HG02981 (cell line): ENCODE results near the gene TRMU.

ENCODE experiments used
- ATAC-seq: cut with Tn5 transposase; IDR thresholded peaks from one replicate; pipeline ENCODE4 v1.9.1; 2021; ENCODE audit warnings: mild to moderate bottlenecking, moderate library complexity; ENCODE audit not compliant: unreplicated experiment

Gene TRMU, protein sequence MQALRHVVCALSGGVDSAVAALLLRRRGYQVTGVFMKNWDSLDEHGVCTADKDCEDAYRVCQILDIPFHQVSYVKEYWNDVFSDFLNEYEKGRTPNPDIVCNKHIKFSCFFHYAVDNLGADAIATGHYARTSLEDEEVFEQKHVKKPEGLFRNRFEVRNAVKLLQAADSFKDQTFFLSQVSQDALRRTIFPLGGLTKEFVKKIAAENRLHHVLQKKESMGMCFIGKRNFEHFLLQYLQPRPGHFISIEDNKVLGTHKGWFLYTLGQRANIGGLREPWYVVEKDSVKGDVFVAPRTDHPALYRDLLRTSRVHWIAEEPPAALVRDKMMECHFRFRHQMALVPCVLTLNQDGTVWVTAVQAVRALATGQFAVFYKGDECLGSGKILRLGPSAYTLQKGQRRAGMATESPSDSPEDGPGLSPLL

DNA sequence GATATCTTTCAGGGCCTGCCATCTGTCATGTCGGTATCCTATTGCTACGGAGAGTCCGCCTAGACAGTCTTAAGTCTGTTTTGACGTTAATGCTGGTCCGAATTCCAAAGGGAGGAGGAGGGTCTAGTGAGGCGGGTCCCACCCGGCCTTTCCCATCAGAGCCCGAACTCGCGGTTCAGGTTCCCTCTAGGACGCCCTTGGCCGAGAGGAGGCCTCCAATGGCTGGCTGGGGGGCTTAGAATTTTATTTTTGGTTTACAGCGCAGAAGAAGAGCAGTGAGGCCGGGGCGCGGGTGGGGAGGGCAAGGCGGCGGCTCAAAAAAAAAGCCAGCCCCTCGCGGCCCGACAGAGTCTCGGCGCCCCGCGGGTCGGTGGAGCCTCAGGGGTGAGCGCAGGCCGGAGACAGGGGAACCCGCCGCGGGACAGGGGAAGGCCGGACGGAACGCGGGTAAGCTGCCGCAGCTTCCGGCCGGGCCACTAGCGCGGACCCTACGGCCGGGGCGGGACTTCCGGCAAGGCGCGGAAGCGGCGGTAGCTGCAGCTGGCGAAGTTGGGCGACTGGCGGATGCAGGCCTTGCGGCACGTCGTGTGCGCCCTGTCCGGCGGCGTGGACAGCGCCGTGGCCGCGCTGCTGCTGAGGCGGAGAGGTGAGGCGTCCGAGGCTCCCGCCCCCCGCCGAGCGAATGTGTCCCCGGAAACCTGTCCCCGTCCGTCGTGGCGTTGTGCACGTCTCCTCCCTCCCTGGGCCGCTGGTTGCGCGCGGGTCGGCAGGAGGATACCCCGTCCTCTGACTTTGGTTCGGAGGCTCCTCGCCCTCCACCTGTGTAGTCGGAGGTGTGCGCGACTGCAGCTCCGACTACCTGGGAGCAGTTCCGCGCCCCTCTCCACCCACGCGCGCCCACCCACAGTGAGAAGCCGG is at the start of gene TRMU:
Gene TRMU (plus strand): TSS at position 514 of the 918 bp plus-strand sequence. CDS start 51 bp downstream, at position 565.
- ATAC-seq: peak; percentile 79

DNA sequence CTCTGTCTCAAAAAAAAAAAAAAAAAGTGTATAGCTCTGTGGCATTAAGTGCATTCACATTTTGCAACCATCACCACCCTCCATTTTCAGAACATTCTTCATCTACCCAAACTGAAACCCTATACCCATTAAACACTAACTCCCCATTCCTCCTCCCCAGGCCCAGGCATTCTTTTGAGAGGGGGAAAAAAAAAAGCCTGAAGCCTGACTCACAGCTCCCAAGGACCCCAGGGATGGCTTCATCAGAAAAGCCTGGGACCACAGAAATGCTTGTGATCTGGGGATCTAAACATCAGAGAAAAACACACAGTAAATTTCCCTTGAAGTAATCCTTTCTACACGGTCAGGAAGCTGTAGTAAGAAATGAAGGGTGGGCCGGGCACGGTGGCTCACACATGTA is 49.5 kb upstream of the TRMU start:
- no peak for ATAC-seq

DNA sequence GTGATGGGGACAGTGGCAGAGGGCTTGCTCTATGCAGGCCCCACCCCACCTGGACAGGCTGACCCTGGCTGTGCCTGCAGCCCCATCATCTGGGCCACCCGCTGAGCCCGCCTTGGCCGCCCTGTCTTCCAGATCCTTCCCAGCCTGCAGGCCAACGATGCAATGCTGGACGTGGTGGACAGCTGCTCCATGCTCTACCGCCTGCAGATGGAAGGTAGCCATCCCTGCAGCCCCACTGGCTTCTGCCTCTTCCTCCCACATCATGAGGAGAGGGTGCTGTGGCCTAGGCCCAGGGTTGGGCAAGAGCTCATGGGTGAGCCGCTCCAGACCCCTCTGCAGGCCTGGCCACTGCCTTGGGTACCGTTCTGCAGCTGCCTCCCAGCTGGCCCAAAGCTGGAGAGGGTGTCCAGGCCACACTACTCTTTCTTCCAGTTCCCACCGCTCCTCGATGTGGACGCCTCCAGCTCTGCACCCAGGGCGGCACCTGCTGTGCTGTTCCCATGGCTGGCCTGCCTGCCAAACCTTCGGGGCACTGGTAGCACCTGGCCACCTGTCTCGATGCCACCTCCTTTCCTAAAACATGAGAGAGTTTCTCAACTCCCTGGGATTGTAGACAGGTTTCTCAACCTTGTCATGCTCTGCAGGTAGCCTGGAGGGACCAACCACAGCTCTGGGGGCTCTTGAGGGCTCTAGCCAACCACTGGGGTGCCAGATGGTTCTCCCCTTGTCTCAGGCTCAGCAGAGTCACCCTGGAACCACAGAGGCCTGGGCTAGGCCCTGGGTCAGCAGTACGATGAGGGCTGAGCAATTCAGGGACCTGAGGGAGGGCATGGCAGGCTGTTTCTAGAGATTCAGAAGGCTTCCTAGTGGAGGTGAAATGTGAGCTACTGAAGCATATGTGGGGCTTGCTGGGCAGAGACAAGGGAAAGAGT is 48.3 kb upstream of the TRMU start:
- ATAC-seq: no peak

DNA sequence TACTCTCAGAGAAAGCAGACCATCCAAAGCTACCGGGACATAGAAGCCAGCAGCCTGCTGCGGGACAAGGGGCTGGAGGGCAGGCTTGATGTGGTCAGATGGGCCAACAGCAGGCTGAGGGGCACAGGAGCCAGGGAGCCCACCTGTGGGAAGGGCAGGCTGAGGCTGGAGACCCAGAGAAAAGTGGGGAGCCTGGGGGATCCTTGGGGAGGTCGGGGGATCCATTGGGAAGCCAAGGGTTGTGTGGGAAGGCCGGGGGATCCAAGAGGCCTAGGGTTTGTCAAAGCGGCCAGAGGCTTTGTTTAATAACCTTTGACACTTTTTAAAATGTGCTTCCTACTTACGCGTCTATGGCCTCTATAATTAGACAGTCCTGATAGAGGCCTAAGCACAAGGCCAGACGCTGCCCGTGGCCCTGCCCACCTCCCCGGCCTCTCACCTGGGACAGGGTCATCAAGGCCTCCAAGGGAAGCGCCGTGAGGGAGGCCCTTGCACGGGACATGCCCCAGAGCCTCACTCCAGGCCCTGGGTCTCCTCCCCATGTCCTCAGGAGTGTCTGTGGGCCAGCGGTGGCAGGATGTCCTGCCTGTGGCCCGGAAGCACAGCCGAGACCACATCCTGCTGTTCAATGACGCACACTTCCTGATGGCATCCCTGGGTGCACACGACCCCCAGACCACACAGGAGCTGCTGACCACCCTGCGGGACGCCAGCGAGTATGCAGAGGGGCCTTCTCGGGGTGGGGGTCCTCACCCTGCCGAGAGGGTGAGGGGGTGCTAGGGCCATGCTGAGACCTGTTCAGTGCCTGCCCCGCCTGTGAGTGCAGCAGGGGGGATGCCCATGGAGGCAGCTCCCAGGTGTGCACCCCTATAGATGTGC is 47.4 kb upstream of the TRMU start:
- ATAC-seq: peak; percentile 77

DNA sequence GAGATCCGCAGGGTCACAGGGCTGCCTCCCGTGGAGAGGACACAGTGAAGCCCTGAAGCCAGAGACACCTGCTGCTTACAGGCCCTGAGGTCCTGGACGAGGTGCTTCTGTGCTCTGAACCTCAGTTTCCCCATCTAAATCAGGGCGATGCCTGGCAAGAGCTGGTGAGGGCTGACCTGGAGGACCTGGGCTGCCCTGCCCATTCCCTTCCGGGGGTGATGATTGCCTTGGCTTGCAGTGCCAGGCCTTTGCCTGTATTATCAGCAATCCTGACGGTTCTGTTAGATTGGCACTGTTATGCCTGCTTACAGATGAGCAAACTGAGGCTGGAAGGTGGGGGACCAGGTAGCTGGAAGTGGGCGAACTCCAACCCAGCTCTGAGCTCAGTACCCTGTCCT is 46.7 kb upstream of the TRMU start:
- ATAC-seq: no peak

DNA sequence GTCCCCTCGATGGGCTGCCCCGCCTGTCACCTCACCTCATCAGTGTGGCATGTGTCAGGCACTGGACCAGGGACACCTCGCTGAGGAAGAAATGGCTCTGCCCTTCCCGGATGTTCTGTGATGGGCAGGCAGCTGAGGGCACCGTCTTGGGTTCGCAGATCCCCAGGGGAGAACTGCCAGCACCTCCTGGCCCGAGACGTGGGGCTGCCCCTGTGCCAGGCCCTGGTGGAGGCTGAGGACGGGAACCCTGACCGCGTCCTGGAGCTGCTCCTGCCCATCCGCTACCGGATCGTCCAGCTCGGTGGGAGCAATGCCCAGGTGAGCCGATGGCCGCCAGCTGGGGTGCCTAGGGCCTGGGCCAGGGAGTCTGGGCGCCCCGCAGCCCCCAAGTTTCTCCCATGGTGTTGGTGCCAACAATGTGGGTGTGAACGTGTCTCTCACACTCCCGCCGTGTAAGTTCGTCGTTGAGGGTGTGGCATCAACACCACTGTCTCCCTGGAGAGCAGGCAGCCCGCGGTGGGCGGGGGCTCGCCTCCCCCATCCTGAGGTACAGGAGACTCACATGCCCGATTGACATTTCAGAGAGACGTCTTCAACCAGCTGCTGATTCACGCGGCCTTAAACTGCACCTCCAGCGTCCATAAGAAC is 46.1 kb upstream of the TRMU start:
- ATAC-seq: no peak

DNA sequence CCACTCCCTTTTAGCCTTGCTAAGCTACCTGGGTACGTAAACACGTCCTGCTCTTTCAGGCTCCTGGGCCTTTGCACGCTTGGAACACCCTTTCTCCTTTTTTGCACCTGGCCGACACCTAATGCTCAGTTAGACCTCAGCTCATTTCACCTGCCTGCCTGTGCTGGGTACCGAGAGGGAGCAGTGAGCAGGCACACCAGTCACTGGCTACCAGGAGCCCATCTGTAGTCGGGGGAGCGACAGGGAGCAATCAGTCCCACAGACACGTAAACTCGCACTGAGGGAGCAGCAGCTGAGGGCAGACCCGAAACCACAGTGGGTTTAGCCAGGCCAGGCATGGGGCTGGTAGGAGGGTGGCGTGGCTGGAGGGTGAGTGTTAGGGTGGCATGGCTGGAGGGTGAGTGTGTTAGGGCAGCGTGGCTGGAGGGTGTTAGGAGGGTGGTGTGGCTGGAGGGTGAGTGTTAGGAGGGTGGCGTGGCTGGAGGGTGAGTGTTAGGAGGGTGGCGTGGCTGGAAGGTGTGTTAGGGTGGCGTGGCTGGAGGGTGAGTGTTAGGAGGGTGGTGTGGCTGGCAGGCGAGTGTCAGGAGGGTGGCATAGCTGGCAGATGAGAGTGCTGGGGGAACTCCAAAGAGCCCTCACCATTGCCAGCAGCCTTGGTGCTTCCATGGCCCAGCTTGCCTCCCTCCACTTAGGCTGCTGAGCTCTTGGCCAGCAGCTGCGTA is 45.2 kb upstream of the TRMU start:
- no peak for ATAC-seq

DNA sequence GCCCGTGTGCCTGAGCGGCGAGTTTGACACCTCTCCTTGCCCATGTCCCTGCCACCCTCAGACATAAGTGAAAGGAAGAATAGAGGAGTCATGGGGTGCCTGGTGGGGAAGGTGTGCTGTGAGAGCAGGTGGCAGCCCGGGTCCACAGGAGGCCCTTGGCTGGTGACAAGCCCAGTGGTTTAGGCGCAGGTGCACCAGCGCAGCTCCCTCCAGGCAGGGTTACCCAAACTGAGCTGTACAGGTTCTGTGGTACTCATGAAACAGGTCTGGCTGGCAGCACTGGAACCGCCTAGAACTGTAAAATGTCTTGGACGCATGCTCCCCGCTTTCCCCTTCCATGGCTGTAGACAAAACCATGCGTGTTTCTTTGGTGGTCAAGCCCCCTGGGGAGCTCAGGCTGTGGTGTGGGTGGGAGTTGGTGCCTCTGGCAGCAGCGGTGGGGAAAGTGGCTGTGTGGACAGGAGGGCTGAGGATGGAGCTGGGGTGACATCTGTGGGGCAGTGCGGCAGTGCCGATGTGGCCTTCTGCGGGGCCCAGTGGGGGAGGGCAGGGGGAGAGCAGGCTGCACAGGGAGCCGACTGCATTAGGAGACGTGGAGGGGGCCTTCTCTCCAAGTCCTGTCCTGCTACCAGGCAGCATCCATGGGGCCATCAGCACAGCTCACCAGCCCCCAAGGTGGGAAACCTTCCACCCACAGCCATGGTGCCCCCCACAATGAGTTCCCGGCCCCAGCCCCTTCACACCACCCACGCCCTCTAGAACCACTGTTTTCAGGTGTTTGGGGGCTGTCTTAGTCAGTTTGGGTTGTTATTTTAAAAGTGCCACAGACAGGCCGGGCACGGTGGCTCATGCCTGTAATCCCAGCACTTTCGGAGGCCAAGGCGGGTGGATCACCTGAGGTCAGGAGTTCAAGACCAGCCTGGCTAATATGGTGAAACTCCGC is 44.4 kb upstream of the TRMU start:
- no peak for ATAC-seq

DNA sequence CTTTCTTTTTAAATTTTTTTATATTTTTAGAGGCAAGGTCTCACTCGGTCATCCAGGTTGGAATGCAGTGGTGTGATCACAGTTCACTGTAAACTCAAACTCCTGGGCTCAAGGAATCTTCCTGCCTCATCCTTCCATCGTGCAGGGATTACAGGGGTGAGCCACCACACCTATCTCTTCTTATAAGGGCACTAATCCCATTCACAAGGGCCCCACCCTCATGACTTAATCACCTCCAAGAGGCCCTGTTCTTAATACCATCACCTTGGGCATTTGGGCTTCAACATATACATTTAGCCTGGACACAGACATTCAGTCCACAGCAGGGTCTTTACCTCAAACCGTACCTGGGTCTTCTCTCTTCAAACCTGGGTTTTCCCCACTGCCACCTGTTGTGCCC is 43.3 kb upstream of the TRMU start:
- ATAC-seq: no peak

DNA sequence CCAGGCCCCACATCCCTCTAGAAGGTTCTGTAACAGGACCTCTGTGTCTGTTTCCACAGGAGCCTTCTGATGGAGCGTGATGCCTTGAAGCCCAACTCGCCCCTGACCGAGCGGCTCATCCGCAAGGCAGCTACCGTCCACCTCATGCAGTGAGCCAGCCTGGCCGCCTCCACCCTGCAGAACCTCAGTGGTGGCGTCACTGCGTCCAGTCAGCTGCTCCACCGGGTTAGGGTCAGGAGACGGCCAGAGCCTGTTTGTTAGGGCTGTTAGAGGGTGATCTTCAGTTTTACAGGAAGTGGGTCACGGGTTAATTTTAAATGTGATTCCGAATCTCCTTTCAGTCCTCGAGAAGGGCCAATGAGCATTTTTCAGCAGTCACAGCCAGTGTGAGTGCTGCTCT is 42.8 kb upstream of the TRMU start:
- no peak for ATAC-seq

DNA sequence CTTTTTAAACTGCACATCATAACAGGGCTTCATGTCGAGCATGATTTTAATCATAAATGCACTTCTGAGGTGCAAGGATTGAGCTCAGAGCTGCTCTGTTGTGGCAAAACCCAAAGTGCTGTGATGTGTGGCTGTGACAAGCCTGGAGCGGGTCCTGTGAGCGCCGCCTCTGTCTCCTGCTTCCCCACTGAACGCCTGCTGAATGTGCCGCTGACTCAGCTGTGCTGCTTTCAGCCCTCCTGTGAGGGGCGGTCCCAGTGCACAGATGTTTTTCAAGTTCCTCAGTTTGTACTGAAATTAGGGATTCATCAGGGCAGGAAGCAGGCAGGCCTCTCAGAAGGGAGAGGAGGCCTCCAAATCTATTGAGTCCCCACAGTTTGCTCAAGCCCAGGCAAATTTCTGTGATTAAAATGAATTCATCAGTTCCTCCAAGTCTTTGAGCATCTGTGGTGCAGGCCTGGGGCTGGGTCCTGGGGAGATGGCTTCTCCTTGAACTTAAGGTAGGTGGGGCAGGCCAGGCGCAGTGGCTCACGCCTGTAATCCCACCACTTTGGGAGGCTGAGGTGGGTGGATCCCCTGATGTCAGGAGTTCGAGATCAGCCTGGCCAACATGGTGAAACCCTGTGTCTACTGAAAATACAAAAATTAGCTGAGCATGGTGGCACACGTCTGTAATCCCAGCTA is 41.8 kb upstream of the TRMU start:
- ATAC-seq: no peak

DNA sequence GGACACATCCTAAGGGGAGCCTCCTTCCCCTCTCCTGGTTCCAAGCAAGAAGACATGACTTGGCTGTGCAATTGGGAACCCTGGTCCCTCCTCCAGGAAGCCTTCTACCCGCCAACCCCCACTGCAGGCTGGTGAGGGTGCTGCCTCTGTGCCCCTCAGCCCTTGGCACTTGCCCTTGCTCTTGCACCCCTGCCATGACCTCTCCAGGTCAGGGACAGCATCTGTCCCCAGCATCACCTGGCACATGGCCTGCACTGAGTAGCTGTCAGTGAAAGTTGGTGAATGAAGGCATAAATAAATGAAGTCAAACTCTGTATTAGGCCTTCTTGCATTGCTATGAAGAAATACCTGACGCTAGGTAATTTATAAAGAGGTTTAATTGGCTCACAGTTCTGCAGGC is 40.7 kb upstream of the TRMU start:
- ATAC-seq: no peak

DNA sequence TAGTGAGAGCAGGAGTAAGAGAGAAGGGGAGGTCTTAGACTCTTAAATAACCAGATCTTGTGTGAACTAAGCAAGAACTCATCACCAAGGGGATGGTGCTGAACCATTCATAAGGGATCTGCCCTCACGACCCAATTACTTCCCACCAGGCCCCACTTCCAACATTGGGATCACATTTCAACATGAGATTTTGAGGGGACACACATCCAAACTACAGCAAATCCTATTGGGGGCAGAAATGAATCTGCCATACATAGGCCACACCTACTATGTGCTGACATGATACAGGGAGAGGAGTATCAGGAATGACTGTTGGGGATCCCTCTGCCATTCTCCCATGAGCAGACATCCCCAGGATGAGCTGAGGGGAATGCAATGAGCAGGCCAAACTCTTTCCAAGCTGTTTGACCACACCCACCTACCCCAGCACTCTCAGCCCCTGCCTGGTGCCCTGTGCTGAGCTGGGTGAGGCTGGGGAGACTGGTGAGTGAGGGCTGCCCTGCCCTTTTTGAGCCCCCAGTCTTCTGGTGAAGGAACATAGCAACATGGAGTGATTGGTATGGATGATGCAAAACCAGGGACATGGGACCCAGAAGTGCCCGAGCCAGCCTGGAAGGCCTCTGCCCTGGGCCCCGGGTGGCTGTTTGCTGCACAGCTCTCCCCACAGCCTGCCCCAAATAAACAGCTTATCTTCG is 40.1 kb upstream of the TRMU start:
- no peak for ATAC-seq

DNA sequence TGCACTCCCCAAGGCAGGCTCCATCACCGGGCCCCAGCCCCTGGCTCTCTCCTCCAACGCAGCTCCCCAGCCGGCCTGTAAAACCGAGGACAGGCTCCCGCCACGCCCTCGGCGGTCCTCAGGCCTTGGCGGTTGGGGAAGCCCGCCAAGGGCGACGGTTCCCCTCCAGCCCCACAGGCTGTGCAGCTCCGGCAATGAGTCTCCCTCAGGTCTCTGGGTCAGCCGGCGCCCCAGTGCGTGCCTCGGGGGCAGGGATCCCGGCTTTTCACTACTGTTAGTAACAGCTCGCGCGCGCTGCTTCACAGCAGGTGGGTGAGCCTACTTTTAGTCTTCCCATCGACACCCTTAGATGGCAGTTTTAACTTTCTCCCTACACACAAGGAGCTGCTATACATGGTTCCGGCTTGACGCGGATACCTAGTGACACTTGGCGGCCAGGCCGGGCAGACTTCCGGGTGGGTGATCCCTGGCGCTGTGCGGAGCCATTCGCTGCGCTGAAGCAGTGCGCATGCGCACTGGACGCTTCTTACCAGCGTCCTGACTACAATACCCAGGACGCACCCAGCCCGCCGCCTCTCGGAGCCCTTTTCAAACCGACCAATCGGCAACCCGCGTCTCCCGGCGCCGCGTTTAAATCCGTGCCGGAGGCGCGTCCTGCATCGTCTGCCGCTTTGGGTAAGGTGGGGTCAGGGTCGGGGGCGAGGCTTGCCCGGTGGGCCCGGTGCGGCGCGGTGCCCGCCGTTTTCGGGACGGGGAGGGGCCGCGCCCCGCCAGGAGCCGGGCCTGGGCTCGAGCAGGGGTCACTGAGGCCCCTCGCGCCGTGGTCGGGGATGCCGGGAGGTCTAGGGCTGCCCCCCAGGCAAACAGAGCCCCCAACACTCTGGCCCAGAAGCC is 39.0 kb upstream of the TRMU start, which contains the start of gene GTSE1:
Gene GTSE1 (plus strand): TSS at position 614 of the 894 bp plus-strand sequence. CDS start 531 bp downstream, outside the sequence.
- peak; percentile 95 for ATAC-seq

DNA sequence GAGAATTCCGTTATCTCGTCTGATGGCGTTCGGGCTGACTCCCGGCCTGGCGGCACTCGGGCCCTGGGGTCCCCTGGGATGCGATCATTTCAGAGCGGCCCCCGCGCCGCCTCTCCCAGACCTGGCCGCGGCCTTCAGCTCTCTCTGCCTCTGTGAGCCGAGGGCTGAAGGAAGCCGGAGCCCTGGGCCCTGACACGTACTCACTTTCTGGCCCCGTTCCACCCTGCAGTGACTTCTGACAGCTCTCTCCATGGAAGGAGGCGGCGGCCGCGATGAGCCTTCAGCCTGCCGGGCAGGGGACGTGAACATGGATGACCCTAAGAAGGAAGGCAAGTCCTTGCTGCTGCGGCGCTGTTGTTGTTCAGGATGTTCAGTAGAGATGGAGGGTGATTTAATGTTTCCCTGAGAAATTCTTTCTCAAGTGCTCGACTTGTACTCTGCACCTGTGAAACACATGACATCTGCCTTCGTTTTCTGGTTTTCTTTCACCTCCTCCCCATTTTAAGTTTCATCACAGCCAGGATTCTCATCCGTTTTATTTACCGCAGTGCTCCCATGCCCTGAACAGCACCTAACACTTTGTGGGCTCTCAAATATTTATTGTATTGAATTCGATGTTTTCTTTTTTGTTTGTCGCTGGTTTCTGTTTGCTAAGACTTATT is 38.2 kb upstream of the TRMU start:
- peak; percentile 14 for ATAC-seq
